Measurements from ENCODE around the gene URAD. TPM values are rescaled to one million over a fixed set of nuclear protein-coding genes. Genes with fewer than 3 reads are reported as not detected.

Gene URAD
- total RNA-seq, 1 experiment from 2014 or later, result not detected

DNA sequence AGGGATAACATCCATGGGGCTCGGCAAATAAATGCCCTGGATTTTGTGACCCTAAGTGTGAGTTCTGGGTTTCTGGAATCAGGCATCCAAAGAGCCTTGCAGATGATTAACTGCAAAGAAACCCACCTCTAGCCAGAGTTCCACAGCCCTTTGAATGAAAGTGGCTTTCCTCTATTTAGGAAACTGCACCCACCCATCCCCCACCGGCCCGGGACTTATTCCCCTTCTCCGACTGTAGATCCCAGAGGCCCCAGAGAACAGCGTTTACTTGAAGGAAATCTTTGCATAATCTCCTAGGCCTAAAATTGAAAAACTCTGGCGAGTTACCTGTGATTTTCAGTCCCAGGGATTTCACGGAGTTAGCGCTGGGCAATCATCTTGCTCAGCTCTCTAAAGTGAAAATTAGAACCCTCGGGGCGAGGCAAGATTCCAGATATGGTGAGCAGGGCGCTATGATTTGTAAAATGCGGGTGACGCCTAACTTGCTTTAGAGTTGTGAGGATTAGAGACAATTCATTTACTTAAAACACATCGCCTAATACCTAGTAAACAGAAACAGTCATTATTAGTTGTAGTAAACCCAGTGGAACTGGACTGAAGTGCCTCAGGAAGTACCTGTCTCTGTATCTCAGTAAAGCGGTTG lies 9.4 kb downstream of the URAD start:
- H3K27me3 ChIP-seq (ENCODE audit: control insufficient read depth, insufficient read depth, low read length), result peaks cover 100% of the 10 kb centered on the region
- peak; percentile 44 for DNase-seq
- H3K36me3 ChIP-seq (replicated peaks; ENCODE audit: control insufficient read depth, insufficient read depth, low read length), result no peaks in the 10 kb centered on the region
- no peak overlapping the region for H3K4me3 ChIP-seq (ENCODE audit: insufficient read depth, low read depth, low read length)

DNA sequence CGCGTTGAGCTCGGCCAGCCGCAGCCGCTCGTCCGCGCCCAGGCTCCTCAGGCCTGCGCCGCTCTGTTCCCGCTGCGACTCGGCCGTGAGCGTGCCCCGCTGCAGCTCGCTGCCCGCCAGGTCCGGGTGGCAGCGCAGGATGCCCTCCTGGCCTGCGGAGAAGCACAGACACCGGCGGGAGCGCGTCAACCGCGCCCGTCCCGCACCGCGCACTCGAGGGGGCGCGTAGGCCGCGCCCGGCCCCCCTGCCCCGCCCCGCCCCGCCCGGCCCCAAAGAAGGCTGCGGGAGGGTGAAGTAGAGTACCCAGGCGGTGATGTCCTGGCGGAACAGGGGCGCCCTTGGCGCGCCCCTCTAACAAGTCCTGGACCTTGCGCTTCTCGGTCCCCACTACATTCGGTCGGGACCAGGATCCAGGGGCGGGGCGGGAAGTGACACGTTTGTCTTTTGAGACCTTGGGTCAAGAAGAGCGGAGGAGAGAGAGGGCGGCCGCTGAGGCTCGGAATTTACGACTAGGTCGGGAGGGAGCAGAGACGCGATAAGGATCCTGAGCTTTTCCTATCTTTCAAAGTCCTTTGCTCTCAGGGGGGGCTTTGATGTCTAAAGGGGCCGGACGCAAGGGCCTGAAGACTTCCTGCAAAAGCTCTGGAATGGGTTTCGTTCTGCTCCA lies 10.1 kb downstream of the URAD start:
- H3K4me3 ChIP-seq (ENCODE audit: insufficient read depth, low read depth, low read length), result peak overlapping the region; percentile 10
- H3K27me3 ChIP-seq (ENCODE audit: control insufficient read depth, insufficient read depth, low read length), result peaks cover 100% of the 10 kb centered on the region
- peak; percentile 72 for DNase-seq
- no peaks in the 10 kb centered on the region for H3K36me3 ChIP-seq (replicated peaks; ENCODE audit: control insufficient read depth, insufficient read depth, low read length)

GRCh38 chr13:27977476-27978300 lies 10.8 kb downstream of the URAD start:
- peak; percentile 84 for DNase-seq
- Histone ChIP-seq H3K4me3 (ENCODE audit: insufficient read depth, low read depth, low read length) (peak overlapping the region; percentile 10; the same call in 1 of the 2 replicates), H3K27me3 (ENCODE audit: control insufficient read depth, insufficient read depth, low read length) (peaks cover 100% of the 10 kb centered on the region), H3K36me3 (replicated peaks; ENCODE audit: control insufficient read depth, insufficient read depth, low read length) (no peaks in the 10 kb centered on the region)

DNA sequence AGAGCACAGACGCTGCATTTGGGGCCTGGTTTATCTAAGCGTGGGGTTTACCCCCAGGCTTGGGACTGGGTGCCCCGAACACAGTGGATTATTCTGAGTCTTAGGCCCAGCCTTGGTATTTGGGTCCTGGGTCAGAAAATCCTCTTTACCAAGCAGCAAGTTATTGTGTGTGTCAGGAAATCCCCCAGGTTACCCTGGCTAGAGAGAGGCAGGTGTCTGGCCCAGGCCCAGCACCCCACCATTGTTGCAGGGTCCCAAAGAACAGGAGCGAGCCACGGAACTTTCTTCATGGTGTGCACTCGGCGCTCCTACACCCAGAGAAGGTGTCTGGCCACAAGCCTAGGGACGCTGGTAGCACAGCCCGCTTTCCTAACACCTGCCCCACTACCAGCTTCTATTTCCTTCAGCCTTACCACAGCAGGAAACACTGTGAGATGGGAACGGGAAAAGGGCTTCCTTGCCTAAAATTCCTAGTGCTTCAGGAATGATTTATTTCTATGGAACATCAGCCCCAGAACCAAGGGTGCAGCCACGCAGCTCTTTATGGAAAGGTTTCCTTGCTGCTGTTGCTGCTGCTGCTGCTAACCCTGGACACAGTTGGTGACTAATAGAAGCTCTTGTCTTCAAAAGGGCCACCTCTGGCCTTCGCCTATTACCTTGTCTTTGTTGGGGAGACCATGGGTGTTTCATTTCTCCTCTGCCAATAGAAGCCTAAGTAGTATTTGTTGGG lies 12.0 kb downstream of the URAD start:
- H3K27me3 ChIP-seq (ENCODE audit: control insufficient read depth, insufficient read depth, low read length), result peaks cover 100% of the 10 kb centered on the region
- no peak for DNase-seq
- H3K4me3 ChIP-seq (ENCODE audit: insufficient read depth, low read depth, low read length), result no peak overlapping the region
- H3K36me3 ChIP-seq (replicated peaks; ENCODE audit: control insufficient read depth, insufficient read depth, low read length), result no peaks in the 10 kb centered on the region

GRCh38 chr13:27975564-27976361 lies 12.7 kb downstream of the URAD start:
- DNase-seq, result peak; percentile 65

GRCh38 chr13:27973961-27974662 lies 14.4 kb downstream of the URAD start:
- peak; percentile 51 for DNase-seq
- H3K4me3 ChIP-seq (ENCODE audit: insufficient read depth, low read depth, low read length), result no peak overlapping the region
- no peaks in the 10 kb centered on the region for H3K36me3 ChIP-seq (replicated peaks; ENCODE audit: control insufficient read depth, insufficient read depth, low read length)
- peaks cover 99% of the 10 kb centered on the region for H3K27me3 ChIP-seq (ENCODE audit: control insufficient read depth, insufficient read depth, low read length)

More at GRCh38 chr13:27975564-27976361, 12.7 kb downstream of the URAD start:
- Histone ChIP-seq H3K4me3 (ENCODE audit: insufficient read depth, low read depth, low read length) (no peak overlapping the region), H3K36me3 (replicated peaks; ENCODE audit: control insufficient read depth, insufficient read depth, low read length) (no peaks in the 10 kb centered on the region), H3K27me3 (ENCODE audit: control insufficient read depth, insufficient read depth, low read length) (peaks cover 99% of the 10 kb centered on the region)

GRCh38 chr13:27973291-27973690 lies 15.2 kb downstream of the URAD start:
- DNase-seq, result peak; percentile 36
- H3K4me3 ChIP-seq (ENCODE audit: insufficient read depth, low read depth, low read length), result no peak overlapping the region

DNA sequence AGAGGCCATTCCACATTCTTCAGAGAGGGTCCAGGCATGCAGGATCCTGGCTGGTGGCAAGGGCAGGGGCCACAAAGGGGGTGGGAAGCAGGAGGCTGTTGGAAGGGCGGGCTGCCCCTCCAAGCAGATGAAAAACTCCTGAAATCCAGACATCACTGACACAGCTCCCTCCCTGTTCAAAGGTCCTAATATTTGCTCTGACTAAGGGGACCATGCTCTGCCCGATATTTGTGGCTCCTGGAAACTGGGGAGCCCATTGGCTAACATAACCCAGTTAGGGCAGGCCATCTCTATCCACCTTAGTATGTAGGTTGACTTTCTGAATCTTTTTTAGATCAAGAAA lies 16.0 kb downstream of the URAD start:
- Histone ChIP-seq H3K4me3 (ENCODE audit: insufficient read depth, low read depth, low read length) (no peak overlapping the region), H3K27me3 (ENCODE audit: control insufficient read depth, insufficient read depth, low read length) (peaks cover 99% of the 10 kb centered on the region), H3K36me3 (replicated peaks; ENCODE audit: control insufficient read depth, insufficient read depth, low read length) (no peaks in the 10 kb centered on the region)
- no peak for DNase-seq

More at GRCh38 chr13:27973291-27973690, 15.2 kb downstream of the URAD start:
- H3K36me3 ChIP-seq (replicated peaks; ENCODE audit: control insufficient read depth, insufficient read depth, low read length), result no peaks in the 10 kb centered on the region
- peaks cover 99% of the 10 kb centered on the region for H3K27me3 ChIP-seq (ENCODE audit: control insufficient read depth, insufficient read depth, low read length)

DNA sequence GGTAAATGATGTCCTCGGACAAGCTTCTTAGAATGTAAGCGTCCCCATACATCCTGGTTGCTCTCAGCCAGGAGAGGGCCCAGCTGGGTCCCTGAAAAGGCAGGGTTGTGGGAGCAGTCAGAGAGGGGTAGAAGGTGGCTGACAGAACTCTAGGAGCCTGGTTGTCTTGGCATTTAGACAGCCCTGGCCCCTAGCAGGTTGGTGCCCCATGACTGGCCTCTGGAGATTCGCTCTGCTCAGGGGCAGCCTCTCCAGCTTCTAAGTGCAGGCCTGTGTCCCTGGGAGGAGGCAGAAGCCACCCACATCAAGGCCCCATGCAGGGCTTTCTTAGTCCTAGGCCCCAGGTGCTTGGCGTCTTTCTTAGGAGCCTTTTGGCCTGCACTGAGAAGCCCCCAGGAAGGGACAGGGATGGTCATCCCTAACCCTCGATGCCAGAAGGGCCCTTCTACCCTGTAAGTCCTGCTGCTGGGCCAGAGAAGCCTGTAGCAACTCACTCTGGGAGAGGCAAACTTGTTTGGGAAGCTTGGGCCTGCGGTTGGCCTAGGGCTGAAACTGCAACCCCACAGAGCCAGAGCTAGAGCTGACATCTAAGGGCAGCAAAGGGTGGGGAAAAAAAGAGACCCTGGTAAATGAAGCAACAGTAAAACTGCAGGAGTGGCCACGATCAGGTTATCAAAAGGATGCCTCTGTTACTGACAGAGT lies 16.6 kb downstream of the URAD start:
- Histone ChIP-seq H3K36me3 (replicated peaks; ENCODE audit: control insufficient read depth, insufficient read depth, low read length) (no peaks in the 10 kb centered on the region), H3K27me3 (ENCODE audit: control insufficient read depth, insufficient read depth, low read length) (peaks cover 99% of the 10 kb centered on the region), H3K4me3 (ENCODE audit: insufficient read depth, low read depth, low read length) (no peak overlapping the region)
- peak; percentile 54 for DNase-seq

- DNase-seq, result peak; percentile 87
- Histone ChIP-seq H3K36me3 (replicated peaks; ENCODE audit: control insufficient read depth, insufficient read depth, low read length) (no peaks in the 10 kb centered on the region), H3K27me3 (ENCODE audit: control insufficient read depth, insufficient read depth, low read length) (peaks cover 99% of the 10 kb centered on the region), H3K4me3 (ENCODE audit: insufficient read depth, low read depth, low read length) (no peak overlapping the region)
These were observed 17.3 kb downstream of the URAD start for GRCh38 chr13:27971236-27971645.

DNA sequence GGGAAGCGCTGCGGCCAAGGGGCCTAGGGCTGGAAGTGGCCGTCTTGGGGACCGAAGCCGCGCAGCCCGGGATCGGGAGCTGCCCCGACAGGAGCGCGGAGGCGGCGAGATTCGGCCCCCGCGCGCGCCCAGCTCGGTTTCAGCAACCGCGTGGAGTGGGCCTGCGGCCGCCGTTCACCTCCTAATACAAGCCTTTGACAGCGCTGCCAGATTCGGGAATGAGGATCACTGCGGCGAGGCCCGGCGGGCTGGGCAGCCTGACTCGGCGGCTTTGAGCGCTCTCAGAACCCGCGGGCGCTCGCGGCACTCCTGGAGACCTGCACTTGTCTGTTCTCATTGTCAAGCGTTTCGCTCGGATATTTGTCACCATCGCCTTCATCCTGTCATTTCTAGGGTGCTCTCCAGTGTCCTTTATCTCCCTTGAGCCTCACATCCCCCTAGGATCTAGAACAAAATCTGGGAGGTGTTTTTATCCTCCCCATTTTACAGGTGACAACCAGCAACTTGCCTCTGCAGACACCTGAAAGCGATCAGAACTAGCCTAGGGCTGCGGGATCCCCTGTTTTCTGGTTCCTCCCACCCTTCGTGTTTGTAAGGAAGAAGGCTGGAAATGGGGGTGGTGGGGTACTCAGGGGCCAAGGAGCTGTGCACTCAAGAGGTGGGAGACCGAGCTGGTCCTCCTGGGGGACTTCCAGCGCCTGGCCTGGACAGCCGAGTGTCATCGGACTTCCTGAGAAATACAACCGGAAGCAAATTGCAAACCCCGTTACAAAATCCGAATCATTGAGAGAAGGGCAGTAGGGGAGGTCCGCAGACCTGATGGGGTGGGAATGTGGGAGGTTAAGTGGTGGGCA lies 17.9 kb downstream of the URAD start:
- Histone ChIP-seq H3K4me3 (ENCODE audit: insufficient read depth, low read depth, low read length) (no peak overlapping the region), H3K36me3 (replicated peaks; ENCODE audit: control insufficient read depth, insufficient read depth, low read length) (no peaks in the 10 kb centered on the region), H3K27me3 (ENCODE audit: control insufficient read depth, insufficient read depth, low read length) (peaks cover 98% of the 10 kb centered on the region)
- DNase-seq, result peak; percentile 62

- no peak for DNase-seq
- H3K36me3 ChIP-seq (replicated peaks; ENCODE audit: control insufficient read depth, insufficient read depth, low read length), result no peaks in the 10 kb centered on the region
- no peak overlapping the region for H3K4me3 ChIP-seq (ENCODE audit: insufficient read depth, low read depth, low read length)
- peaks cover 98% of the 10 kb centered on the region for H3K27me3 ChIP-seq (ENCODE audit: control insufficient read depth, insufficient read depth, low read length)
These were observed 18.6 kb downstream of the URAD start for GRCh38 chr13:27969866-27970229.

All from H7 (cell line).